Activated naive CD8-positive, alpha-beta T cell (primary cell): ENCODE results near the gene SLC16A13.

Experiments
- H3K27ac Mint-ChIP-seq: one replicate; pipeline ENCODE4 v1.8.0; 2021; ENCODE audit warnings: mixed read lengths
- H3K27me3 Mint-ChIP-seq: one replicate; pipeline ENCODE4 v1.8.0; 2021; ENCODE audit warnings: mixed read lengths
- H3K36me3 Mint-ChIP-seq: one replicate; pipeline ENCODE4 v1.8.0; 2021; ENCODE audit warnings: mixed read lengths
- H3K4me1 Mint-ChIP-seq: one replicate; pipeline ENCODE4 v1.8.0; 2021; ENCODE audit warnings: low read depth, mixed read lengths
- H3K4me3 Mint-ChIP-seq: one replicate; pipeline ENCODE4 v1.8.0; 2021; ENCODE audit warnings: mild to moderate bottlenecking, mixed read lengths
- H3K9me3 Mint-ChIP-seq: one replicate; pipeline ENCODE4 v1.8.0; 2021; ENCODE audit warnings: low read depth, mixed read lengths

SLC16A13 gene

GRCh38 chr17:7058831-7059447 is 23.1 kb downstream of the SLC16A13 start:
- Mint-ChIP-seq H3K4me1 (peaks cover 16% of the 10 kb centered on the region), H3K4me3 (no peak overlapping the region), H3K27ac (no peak overlapping the region), H3K27me3 (peaks cover 5% of the 10 kb centered on the region), H3K9me3 (no peaks in the 10 kb centered on the region), H3K36me3 (no peaks in the 10 kb centered on the region)

- no peak overlapping the region for H3K4me3 Mint-ChIP-seq
- H3K9me3 Mint-ChIP-seq = no peaks in the 10 kb centered on the region
- no peaks in the 10 kb centered on the region for H3K36me3 Mint-ChIP-seq
- H3K4me1 Mint-ChIP-seq = peaks cover 16% of the 10 kb centered on the region
- peak overlapping the region; percentile 84 for H3K27ac Mint-ChIP-seq
- H3K27me3 Mint-ChIP-seq = peaks cover 5% of the 10 kb centered on the region
These were observed 24.5 kb downstream of the SLC16A13 start for GRCh38 chr17:7060165-7060891.

GRCh38 chr17:7063518-7064094 is 27.8 kb downstream of the SLC16A13 start:
- peaks cover 16% of the 10 kb centered on the region for H3K4me1 Mint-ChIP-seq
- no peak overlapping the region for H3K4me3 Mint-ChIP-seq
- H3K36me3 Mint-ChIP-seq = peaks cover 5% of the 10 kb centered on the region
- no peak overlapping the region for H3K27ac Mint-ChIP-seq
- peaks cover 6% of the 10 kb centered on the region for H3K9me3 Mint-ChIP-seq
- peaks cover 5% of the 10 kb centered on the region for H3K27me3 Mint-ChIP-seq

DNA sequence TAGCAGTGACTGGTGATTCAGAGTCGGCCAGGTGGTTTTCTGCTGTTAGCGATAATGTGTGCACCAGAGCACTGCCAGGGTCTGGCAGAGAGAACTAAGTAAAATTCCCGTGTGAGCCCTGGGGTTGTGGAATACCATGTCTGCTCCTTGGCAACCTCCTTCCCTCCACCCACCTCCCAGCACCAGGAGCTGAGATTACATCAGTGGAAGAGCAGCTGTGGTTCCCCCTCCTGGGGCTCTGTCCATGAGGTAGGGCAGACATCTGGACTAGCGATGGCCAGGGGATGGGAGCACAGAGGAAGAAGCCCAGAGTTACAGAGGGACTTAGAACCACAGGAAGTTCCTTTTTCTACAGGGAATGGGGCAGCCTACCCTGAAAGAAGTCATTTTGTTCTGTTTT is 28.4 kb downstream of the SLC16A13 start:
- Mint-ChIP-seq H3K27ac (no peak overlapping the region), H3K36me3 (peaks cover 8% of the 10 kb centered on the region), H3K4me1 (peaks cover 12% of the 10 kb centered on the region), H3K9me3 (peaks cover 9% of the 10 kb centered on the region), H3K27me3 (peaks cover 5% of the 10 kb centered on the region), H3K4me3 (no peak overlapping the region)

- peaks cover 5% of the 10 kb centered on the region for H3K27me3 Mint-ChIP-seq
- H3K36me3 Mint-ChIP-seq = peaks cover 8% of the 10 kb centered on the region
- H3K9me3 Mint-ChIP-seq = peaks cover 9% of the 10 kb centered on the region
- H3K27ac Mint-ChIP-seq = no peak overlapping the region
- H3K4me1 Mint-ChIP-seq = no peaks in the 10 kb centered on the region
- no peak overlapping the region for H3K4me3 Mint-ChIP-seq
These were observed 31.4 kb downstream of the SLC16A13 start for GRCh38 chr17:7067198-7067597.

DNA sequence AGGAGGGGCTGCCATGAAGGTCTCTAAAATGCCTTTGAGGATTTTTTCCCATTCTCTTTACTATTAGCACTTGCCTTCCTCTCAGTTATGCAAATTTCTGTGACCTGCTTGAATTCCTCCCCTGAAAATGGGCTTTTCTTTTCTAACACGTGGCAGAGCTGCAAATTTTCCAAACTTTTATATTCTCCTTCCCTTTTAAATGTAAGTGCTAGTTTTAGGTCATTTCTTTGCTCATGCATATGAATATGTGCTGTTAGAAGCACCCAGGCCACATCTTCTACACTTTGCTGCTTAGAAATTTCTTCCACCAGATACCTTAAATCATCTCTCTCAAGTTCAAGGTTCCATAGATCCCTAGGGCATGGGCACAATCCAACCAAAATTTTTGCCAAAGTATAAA is 32.5 kb downstream of the SLC16A13 start:
- Mint-ChIP-seq H3K36me3 (peaks cover 8% of the 10 kb centered on the region), H3K27ac (no peak overlapping the region), H3K9me3 (peaks cover 9% of the 10 kb centered on the region), H3K27me3 (peaks cover 3% of the 10 kb centered on the region), H3K4me3 (no peak overlapping the region), H3K4me1 (no peaks in the 10 kb centered on the region)

- Mint-ChIP-seq H3K36me3 (peaks cover 8% of the 10 kb centered on the region), H3K9me3 (peaks cover 9% of the 10 kb centered on the region), H3K27ac (no peak overlapping the region), H3K4me1 (no peaks in the 10 kb centered on the region), H3K27me3 (no peaks in the 10 kb centered on the region), H3K4me3 (no peak overlapping the region)
These were observed 34.9 kb downstream of the SLC16A13 start for GRCh38 chr17:7070712-7071111.

DNA sequence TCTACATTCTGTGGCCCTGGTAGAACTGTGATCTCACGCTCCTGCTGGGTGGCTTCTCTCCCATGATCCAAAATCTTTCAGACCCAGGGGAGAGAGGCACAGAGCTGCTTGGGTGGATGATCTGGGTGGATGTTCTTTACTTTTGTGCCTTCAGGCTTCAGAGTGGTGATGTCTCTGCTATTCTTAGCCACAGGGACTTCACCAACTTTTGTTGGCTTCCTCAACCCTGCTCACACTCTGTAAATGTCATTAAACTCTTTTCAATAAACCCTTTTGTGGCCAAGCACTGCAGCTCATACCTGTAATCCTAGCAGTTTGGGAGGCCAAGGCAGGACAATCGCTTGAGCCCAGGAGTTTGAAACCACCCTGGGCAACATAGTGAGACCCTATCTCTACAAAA is 36.6 kb downstream of the SLC16A13 start:
- peaks cover 9% of the 10 kb centered on the region for H3K9me3 Mint-ChIP-seq
- H3K27ac Mint-ChIP-seq = no peak overlapping the region
- no peak overlapping the region for H3K4me3 Mint-ChIP-seq
- no peaks in the 10 kb centered on the region for H3K27me3 Mint-ChIP-seq
- H3K4me1 Mint-ChIP-seq = no peaks in the 10 kb centered on the region
- H3K36me3 Mint-ChIP-seq = peaks cover 8% of the 10 kb centered on the region

DNA sequence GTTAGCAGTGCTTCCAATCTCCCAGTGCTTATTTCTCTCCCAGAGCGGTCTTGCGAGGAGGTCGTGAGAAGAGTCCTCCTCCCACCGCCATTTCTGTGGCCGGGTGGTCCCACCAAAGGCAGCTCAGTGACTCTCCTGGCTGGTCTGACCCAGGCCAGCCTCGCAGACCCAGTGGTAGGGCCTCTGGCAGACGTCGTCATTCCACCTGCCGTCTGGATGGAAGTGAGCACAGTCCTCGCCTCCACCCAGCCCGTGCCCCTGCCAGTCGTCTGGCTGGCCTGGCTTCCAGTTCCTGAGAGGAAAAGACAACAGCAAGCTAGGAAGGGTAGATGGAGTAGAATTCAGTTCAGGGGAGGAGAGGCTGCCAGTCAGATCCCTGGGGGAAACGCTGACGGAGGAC is 39.1 kb downstream of the SLC16A13 start:
- Mint-ChIP-seq H3K27ac (no peak overlapping the region), H3K27me3 (no peaks in the 10 kb centered on the region), H3K9me3 (no peaks in the 10 kb centered on the region), H3K4me3 (no peak overlapping the region), H3K36me3 (no peaks in the 10 kb centered on the region), H3K4me1 (no peaks in the 10 kb centered on the region)

DNA sequence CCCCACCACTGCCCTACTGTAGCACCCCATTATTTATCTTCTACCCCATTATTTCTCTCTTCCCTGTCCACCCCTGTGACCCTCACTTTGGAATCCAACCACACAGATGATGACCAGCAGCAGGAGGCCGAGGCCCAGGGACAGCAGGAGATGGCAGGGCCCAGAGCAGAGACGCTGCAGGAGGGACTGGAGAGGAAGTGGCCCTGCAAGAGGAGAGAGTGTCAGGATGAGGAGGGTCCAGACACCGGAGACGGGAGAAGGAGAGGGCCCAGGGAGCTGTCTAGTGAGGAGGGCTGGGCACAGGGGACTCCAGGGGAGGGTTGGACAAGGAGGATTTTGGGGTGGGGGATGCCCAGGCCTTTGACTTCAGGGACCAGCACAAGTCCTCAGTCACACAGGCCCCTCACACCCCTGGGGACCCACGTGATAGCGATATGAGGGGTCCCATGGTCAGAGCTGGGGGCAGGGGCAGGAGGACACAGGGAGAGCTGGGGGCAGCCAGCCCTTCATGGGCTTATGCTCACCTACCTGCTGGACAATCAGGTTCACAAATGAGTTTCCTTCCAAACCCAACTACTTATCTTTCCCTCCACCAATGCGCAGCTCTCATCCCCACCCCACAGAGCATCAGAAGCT is 42.2 kb downstream of the SLC16A13 start:
- H3K9me3 Mint-ChIP-seq = no peaks in the 10 kb centered on the region
- H3K4me3 Mint-ChIP-seq = no peak overlapping the region
- H3K27me3 Mint-ChIP-seq = no peaks in the 10 kb centered on the region
- H3K4me1 Mint-ChIP-seq = peaks cover 16% of the 10 kb centered on the region
- H3K36me3 Mint-ChIP-seq = no peaks in the 10 kb centered on the region
- no peak overlapping the region for H3K27ac Mint-ChIP-seq

DNA sequence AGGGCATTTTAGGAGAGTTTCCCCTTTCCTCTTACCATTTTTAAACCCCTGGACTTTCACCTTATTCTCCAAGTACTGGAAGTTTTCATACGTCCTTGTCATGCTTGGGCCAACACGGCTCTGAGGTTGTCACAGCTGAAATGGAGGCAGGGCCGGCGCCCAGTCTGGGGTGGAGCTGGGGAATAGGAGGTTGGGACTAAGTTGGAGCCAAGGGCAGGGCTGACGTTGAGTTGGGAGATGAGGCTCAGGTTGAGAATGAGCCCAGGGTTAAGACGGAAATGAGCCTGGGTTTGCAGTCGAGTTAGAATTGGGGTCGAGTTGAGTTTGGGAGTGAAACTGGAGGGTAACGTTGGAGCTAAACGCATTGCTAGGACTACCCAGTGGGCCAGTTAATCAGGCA is 42.9 kb downstream of the SLC16A13 start:
- Mint-ChIP-seq H3K4me1 (peaks cover 21% of the 10 kb centered on the region), H3K27me3 (peaks cover under 1% of the 10 kb centered on the region), H3K27ac (peak overlapping the region; percentile 30), H3K36me3 (no peaks in the 10 kb centered on the region), H3K9me3 (no peaks in the 10 kb centered on the region), H3K4me3 (no peak overlapping the region)

DNA sequence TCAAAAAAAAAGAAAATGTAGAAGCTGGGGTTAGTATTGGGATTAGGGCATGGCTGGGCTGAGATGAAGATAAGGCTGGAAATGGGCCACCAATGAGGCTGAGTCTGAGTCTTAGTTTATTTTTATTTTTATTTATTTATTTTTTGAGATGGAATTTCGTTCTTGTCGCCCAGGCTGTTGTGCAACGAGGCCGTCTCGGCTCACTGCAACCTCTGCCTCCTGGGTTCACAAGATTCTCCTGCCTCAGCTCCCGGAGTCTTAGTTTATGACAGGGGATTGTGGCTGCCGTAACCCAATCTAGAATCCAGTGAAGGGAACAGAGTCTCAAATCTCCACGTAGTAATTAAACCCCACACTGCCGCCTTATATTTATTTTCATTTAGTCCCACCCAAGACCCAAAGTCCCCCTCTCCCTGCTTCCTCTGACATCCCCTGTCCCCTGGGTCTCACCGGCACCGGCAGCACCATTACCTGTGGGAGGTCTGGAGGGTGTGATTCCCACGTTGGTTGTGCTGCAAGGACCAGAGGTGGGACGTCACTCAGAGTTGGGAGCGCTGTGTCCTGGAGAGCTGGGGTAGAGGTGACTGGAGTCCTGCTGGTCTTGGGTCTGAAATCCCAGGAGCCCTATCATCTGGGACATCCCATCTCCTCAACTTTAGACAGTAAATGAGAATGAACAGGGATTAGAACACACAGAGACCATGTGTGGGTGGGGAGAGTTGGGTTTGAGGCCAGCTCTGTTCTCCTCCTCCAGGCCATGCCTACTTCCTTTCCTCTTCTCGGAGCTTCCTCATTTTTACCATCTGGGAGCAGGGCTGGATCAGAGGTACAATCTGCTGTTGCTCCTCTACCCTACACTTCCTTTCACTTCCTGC is 44.0 kb downstream of the SLC16A13 start, which contains the start of gene CLEC10A:
Gene CLEC10A (minus strand): TSS at position 671 of the 875 bp plus-strand sequence. CDS start 1,439 bp downstream, outside the sequence.
- peaks cover 27% of the 10 kb centered on the region for H3K4me1 Mint-ChIP-seq
- H3K27ac Mint-ChIP-seq = no peak within 1 kb of the TSS
- H3K4me3 Mint-ChIP-seq = no peak within 1 kb of the TSS
- peaks cover 2% of the 10 kb centered on the region for H3K27me3 Mint-ChIP-seq
- no peaks in the 10 kb centered on the region for H3K36me3 Mint-ChIP-seq
- no peaks in the 10 kb centered on the region for H3K9me3 Mint-ChIP-seq

GRCh38 chr17:7080456-7081041 is 44.7 kb downstream of the SLC16A13 start:
- peaks cover 2% of the 10 kb centered on the region for H3K27me3 Mint-ChIP-seq
- peaks cover 27% of the 10 kb centered on the region for H3K4me1 Mint-ChIP-seq
- no peaks in the 10 kb centered on the region for H3K36me3 Mint-ChIP-seq
- no peaks in the 10 kb centered on the region for H3K9me3 Mint-ChIP-seq
- no peak overlapping the region for H3K27ac Mint-ChIP-seq
- no peak overlapping the region for H3K4me3 Mint-ChIP-seq
